GM13977 (cell line): ENCODE results near the gene WNT8B.

ENCODE experiments used
- DNase-seq: peaks from one replicate; pipeline ENCODE4 v3.0.0; 2012; ENCODE audit warnings: low spot score
- CTCF ChIP-seq: IDR thresholded peaks from 2 replicates; pipeline ENCODE4 v1.5.1; 2012; ENCODE audit warnings: mild to moderate bottlenecking, control low read depth; ENCODE audit not compliant: insufficient read depth; ENCODE audit errors: extremely low read depth, missing control alignments
- in situ Hi-C: fragments of 300-500 bp; cut with MboI; formaldehyde crosslinking; loops from one replicate; pipeline ENCODE4 v1.12.0; 2022; ENCODE audit warnings: low sequenced_read_pairs, low pct_unique_long_range_greater_than_20kb, mixed read lengths, inconsistent platforms; ENCODE audit not compliant: unreplicated experiment

WNT8B gene

GRCh38 chr10:100529475-100530298 lies 66.9 kb downstream of the WNT8B start, which contains the start of gene NDUFB8:
Gene NDUFB8, minus strand, starts transcription at chr10:100529871. Its CDS starts 20 bp downstream, at chr10:100529851.
- peak; percentile 82 for DNase-seq
- TF ChIP-seq CTCF, result no peak
- in situ Hi-C loops, result no loop called here

- no peak for DNase-seq
- TF ChIP-seq CTCF, result no peak
- in situ Hi-C loops, result no loop called here
These were observed 69.0 kb downstream of the WNT8B start for GRCh38 chr10:100531761-100532160.
